IMR-90 (cell line): ENCODE measurements around the gene ZXDC. TPM values are rescaled to one million over a fixed set of nuclear protein-coding genes. Genes with fewer than 3 reads are reported as not detected.

Experiments
- ATAC-seq: fragments of 200-7000 bp; cut with Tn5 transposase; 2 replicates; pipeline ENCODE4 v1.9.1; 2020; ENCODE audit warnings: low read depth, mild to moderate bottlenecking, moderate library complexity
- BruUV-seq: library from RNA; stranded (reverse); fragments of 400-500 nt; replicated peaks from 2 replicates; lab custom pipeline; 2021; lab: Mats Ljungman, UMichigan
- CTCF ChIA-PET: fragments of 300-600 bp; formaldehyde crosslinking; extraction: SDS; loops from one replicate; lab custom pipeline; 2021; ENCODE audit warnings: antibody characterized with exemption; lab: Yijun Ruan, JAX
- POLR2A ChIA-PET: fragments of 300-600 bp; sonication (Branson Sonifier 250); formaldehyde crosslinking; loops from one replicate; lab custom pipeline; 2022; ENCODE audit warnings: antibody characterized with exemption; ENCODE audit not compliant: unreplicated experiment; lab: Charles Lee
- DNase-seq: peaks from one replicate; pipeline ENCODE4 v3.0.0; 2013
- H2AFZ ChIP-seq: replicated peaks from 2 replicates; pipeline ENCODE3; 2013; ENCODE audit warnings: low read length, mild to moderate bottlenecking; ENCODE audit not compliant: poor library complexity
- H2AK5ac ChIP-seq: 2 replicates; pipeline ENCODE4 v1.6.1; 2013; ENCODE audit warnings: low read depth, low read length, inconsistent platforms
- H2AK9ac ChIP-seq: replicated peaks from 2 replicates; pipeline ENCODE3; 2013; ENCODE audit warnings: mild to moderate bottlenecking, low read depth, low read length, moderate library complexity; ENCODE audit not compliant: poor library complexity
- H2BK120ac ChIP-seq: 2 replicates; pipeline ENCODE4 v1.6.1; 2013; ENCODE audit warnings: low read depth, low read length, inconsistent platforms
- H2BK15ac ChIP-seq: 3 replicates; pipeline ENCODE4 v1.6.1; 2013; ENCODE audit warnings: low read depth, low read length, inconsistent platforms
- H2BK20ac ChIP-seq: 2 replicates; pipeline ENCODE4 v1.6.1; 2013; ENCODE audit warnings: low read depth, mild to moderate bottlenecking, inconsistent platforms, low read length, moderate library complexity
- H2BK5ac ChIP-seq: 2 replicates; pipeline ENCODE4 v1.6.1; 2013; ENCODE audit warnings: mild to moderate bottlenecking, low read depth, low read length, inconsistent platforms; ENCODE audit not compliant: poor library complexity, severe bottlenecking
- H3K14ac ChIP-seq: replicated peaks from 2 replicates; pipeline ENCODE4 v1.6.1; 2013; ENCODE audit warnings: low read depth, low read length, inconsistent platforms
- H3K18ac ChIP-seq: 2 replicates; pipeline ENCODE4 v1.6.1; 2013; ENCODE audit warnings: low read depth, low read length, control low read depth
- H3K23ac ChIP-seq: 2 replicates; pipeline ENCODE4 v1.6.1; 2013; ENCODE audit warnings: low read depth, low read length, inconsistent platforms
- H3K27ac ChIP-seq: 2 replicates; pipeline ENCODE4 v1.5.1; 2013; ENCODE audit warnings: mild to moderate bottlenecking, control low read depth, low read length; ENCODE audit not compliant: insufficient read depth
- H3K27me3 ChIP-seq: 2 replicates; pipeline ENCODE4 v1.6.1; 2013; ENCODE audit warnings: low read length; ENCODE audit not compliant: control insufficient read depth, insufficient read depth
- H3K36me3 ChIP-seq: 2 replicates; pipeline ENCODE4 v1.6.1; 2013; ENCODE audit warnings: low read length, mixed read lengths; ENCODE audit not compliant: control insufficient read depth, insufficient read depth
- H3K4ac ChIP-seq: 2 replicates; pipeline ENCODE4 v1.6.1; 2013; ENCODE audit warnings: low read depth, low read length, inconsistent platforms
- H3K4me1 ChIP-seq: 2 replicates; pipeline ENCODE4 v1.6.1; 2013; ENCODE audit warnings: low read length, mixed read lengths; ENCODE audit not compliant: control insufficient read depth, insufficient read depth
- H3K4me2 ChIP-seq: 2 replicates; pipeline ENCODE4 v1.6.1; 2013; ENCODE audit warnings: low read depth, mild to moderate bottlenecking, control low read depth, low read length, moderate library complexity
- H3K4me3 ChIP-seq: 2 replicates; pipeline ENCODE4 v1.5.1; 2013; ENCODE audit warnings: low read depth, mild to moderate bottlenecking, control low read depth, low read length, moderate library complexity; ENCODE audit not compliant: insufficient read depth
- H3K56ac ChIP-seq: 2 replicates; pipeline ENCODE4 v1.6.1; 2013; ENCODE audit warnings: low read length, inconsistent platforms; ENCODE audit not compliant: insufficient read depth; ENCODE audit errors: extremely low read depth
- H3K79me1 ChIP-seq, 2 experiments: 2 replicates each; pipeline ENCODE4 v1.6.1; 2013; ENCODE audit warnings: low read length in 2 of 2, inconsistent platforms in 1 of 2, low read depth in 1 of 2
- H3K9ac ChIP-seq: 2 replicates; pipeline ENCODE4 v1.6.1; 2013; ENCODE audit warnings: low read depth, low read length, control low read depth
- H3K9me1 ChIP-seq: 2 replicates; pipeline ENCODE4 v1.6.1; 2013; ENCODE audit warnings: low read length, inconsistent platforms; ENCODE audit not compliant: insufficient read depth
- H3K9me3 ChIP-seq: 2 replicates; pipeline ENCODE4 v1.6.1; 2013; ENCODE audit warnings: low read length; ENCODE audit not compliant: control insufficient read depth, insufficient read depth
- H4K20me1 ChIP-seq: 2 replicates; pipeline ENCODE4 v1.6.1; 2013; ENCODE audit warnings: low read length, inconsistent platforms; ENCODE audit not compliant: insufficient read depth
- H4K5ac ChIP-seq: 2 replicates; pipeline ENCODE4 v1.6.1; 2013; ENCODE audit warnings: mild to moderate bottlenecking, low read depth, low read length, control low read depth
- H4K8ac ChIP-seq, 2 experiments: 2 replicates each; pipeline ENCODE4 v1.6.1; 2013; ENCODE audit warnings: low read depth in 2 of 2, low read length in 2 of 2, control low read depth in 1 of 2, inconsistent platforms in 1 of 2
- H4K91ac ChIP-seq: 2 replicates; pipeline ENCODE4 v1.6.1; 2013; ENCODE audit warnings: low read depth, low read length, inconsistent platforms; ENCODE audit not compliant: insufficient read depth
- CEBPB ChIP-seq: IDR thresholded peaks from 2 replicates; pipeline ENCODE4 v1.6.1; 2012; ENCODE audit warnings: low read depth, low read length, improper control_type of control experiment
- CHD1 ChIP-seq: IDR thresholded peaks from 2 replicates; pipeline ENCODE4 v1.6.1; 2012; ENCODE audit warnings: low read depth, low read length, improper control_type of control experiment
- MXI1 ChIP-seq: IDR thresholded peaks from 2 replicates; pipeline ENCODE4 v1.6.1; 2012; ENCODE audit warnings: low read depth, mild to moderate bottlenecking, low read length, moderate library complexity, borderline replicate concordance
- POLR2A ChIP-seq: IDR thresholded peaks from 2 replicates; pipeline ENCODE4 v1.6.1; 2012; ENCODE audit warnings: mild to moderate bottlenecking, low read depth, low read length
- RAD21 ChIP-seq: IDR thresholded peaks from 2 replicates; pipeline ENCODE4 v1.6.1; 2012; ENCODE audit warnings: low read length, improper control_type of control experiment
- WGBS, 2 experiments: methylation state at CpG; one replicate each; pipeline versions ENCODE4 v1.1.5 to v1.1.7; 2013; ENCODE audit warnings: missing lambda C conversion rate in 2 of 2; ENCODE audit not compliant: insufficient read length in 1 of 2; ENCODE audit errors: extremely low coverage in 2 of 2; 5-methylcytosine and 5-hydroxymethylcytosine counted together
- dilution Hi-C: fragments of 300-500 bp; cut with HindIII; formaldehyde crosslinking; loops from one replicate; pipeline ENCODE4 v1.14.3; 2018; ENCODE audit warnings: low sequenced_read_pairs; ENCODE audit not compliant: unreplicated experiment
- in situ Hi-C: fragments of 300-500 bp; cut with MboI; formaldehyde crosslinking; loops from 3 replicates; pipeline ENCODE4 v1.14.3; 2019; ENCODE audit warnings: low sequenced_read_pairs, inconsistent platforms, mixed read lengths
- intact Hi-C: fragments of 100-400 bp; cut with micrococcal nuclease; formaldehyde crosslinking; loops from 2 replicates; pipeline ENCODE4 v1.10.0; 2022
- polyA plus RNA-seq, 3 experiments: library from polyadenylated mRNA; depleted of rRNA; stranded (reverse); fragments of >200 nt; gene quantifications; 2 replicates each; pipeline ENCODE4 v1.2.3, GENCODE V29; 2012; ENCODE audit warnings: low replicate concordance in 1 of 3
- total RNA-seq: library from RNA; depleted of rRNA; stranded (reverse); fragments of >200 nt; gene quantifications from 2 replicates; pipeline ENCODE4 v1.2.3, GENCODE V29; 2012

The ZXDC gene
- total and polyA plus RNA-seq, 2 of the 4 experiments (the other 2 are of a cell fraction), result 11.5 to 14.3 TPM

- H4K5ac ChIP-seq, result no peak overlapping the region
- H3K9ac ChIP-seq, result no peak overlapping the region
- H3K14ac ChIP-seq, result no peak overlapping the region
- H4K8ac ChIP-seq, result no peak overlapping the region
- no peak overlapping the region for H2BK120ac ChIP-seq
- H3K4me1 ChIP-seq, result no peaks in the 10 kb centered on the region
- H4K20me1 ChIP-seq, result peaks cover 18% of the 10 kb centered on the region; the same call in 1 of the 2 replicates
- POLR2A ChIA-PET, result no interaction called here
- H3K9me3 ChIP-seq, result no peaks in the 10 kb centered on the region
- H2AK9ac ChIP-seq, result no peak overlapping the region
- H2AFZ ChIP-seq, result no peak overlapping the region
- intact Hi-C loops, result no loop called here
- H3K27me3 ChIP-seq, result no peaks in the 10 kb centered on the region
- CTCF ChIA-PET, result no interaction called here
- no peak overlapping the region for H2BK15ac ChIP-seq
- H3K4ac ChIP-seq, result no peak overlapping the region
- peaks cover 71% of the 10 kb centered on the region for H3K36me3 ChIP-seq
- peaks cover 28 to 43% of the 10 kb centered on the region in 2 experiments for H3K79me1 ChIP-seq
- in situ Hi-C loops, result no loop called here
- no peak overlapping the region for H2AK5ac ChIP-seq
- ATAC-seq, result no peak
- H3K4me2 ChIP-seq, result no peak overlapping the region
- dilution Hi-C loops, result no loop called here
- H4K91ac ChIP-seq, result no peak overlapping the region
- no peak overlapping the region for H3K56ac ChIP-seq
- DNase-seq, result no peak
- H2BK20ac ChIP-seq, result no peak overlapping the region
- TF ChIP-seq RAD21 (no peak), MXI1 (no peak), POLR2A (no peak), CEBPB (no peak), CHD1 (no peak)
- H3K9me1 ChIP-seq, result no peaks in the 10 kb centered on the region; the same call in 1 of the 2 replicates
- WGBS, 2 experiments, result 92% methylated on average over 2 of the region's 17 CpGs; no CpG with 5 or more reads in 1 of the 2 experiments
- no peak overlapping the region for H3K18ac ChIP-seq
- no peak overlapping the region for H3K23ac ChIP-seq
- no TSS peak for BruUV-seq
- no peak overlapping the region for H2BK5ac ChIP-seq
- no peak overlapping the region for H3K4me3 ChIP-seq
- no peak overlapping the region for H3K27ac ChIP-seq
Measured at GRCh38 chr3:126461450-126462070, 14.1 kb downstream of the ZXDC start.
